PFSK-1 (cell line): ENCODE results near the gene CLIC5.

Experiments
- FOXP2 ChIP-seq: optimal IDR thresholded peaks from 2 replicates; pipeline ENCODE3; 2011; ENCODE audit warnings: borderline replicate concordance, control low read depth, inconsistent platforms; ENCODE audit not compliant: insufficient read depth; ENCODE audit errors: extremely low read length, extremely low read depth
- POLR2AphosphoS5 ChIP-seq: IDR thresholded peaks from 2 replicates; pipeline ENCODE4 v1.6.1; 2012; ENCODE audit warnings: low read depth, mild to moderate bottlenecking, control low read depth, low read length, moderate library complexity
- REST ChIP-seq, 2 experiments: IDR thresholded peaks; 2 replicates each; pipeline versions ENCODE4 v1.6.1 to v1.8.0; 2011 to 2012; ENCODE audit warnings: low read depth in 2 of 2, low read length in 2 of 2, control low read depth in 1 of 2, inconsistent platforms in 1 of 2, mild to moderate bottlenecking in 1 of 2, moderate library complexity in 1 of 2; ENCODE audit not compliant: insufficient read depth in 1 of 2
- SIN3A ChIP-seq: IDR thresholded peaks from 2 replicates; pipeline ENCODE4 v1.6.1; 2012; ENCODE audit warnings: mild to moderate bottlenecking, low read length, moderate library complexity, borderline replicate concordance; ENCODE audit not compliant: insufficient read depth
- TAF1 ChIP-seq: IDR thresholded peaks from 2 replicates; pipeline ENCODE4 v1.6.1; 2012; ENCODE audit warnings: low read length, control low read depth, borderline replicate concordance; ENCODE audit not compliant: insufficient read depth

The CLIC5 gene

GRCh38 chr6:45857827-45858226 lies 157.8 kb downstream of the CLIC5 start:
- TF ChIP-seq FOXP2, result no peak
- no peak for TF ChIP-seq POLR2AphosphoS5
- no peak for TF ChIP-seq SIN3A

GRCh38 chr6:45855642-45856394 lies 159.8 kb downstream of the CLIC5 start:
- TF ChIP-seq FOXP2 (no peak), TAF1 (no peak), SIN3A (no peak), REST (IDR thresholded peaks at IDR 0.05; ENCODE audit: insufficient read depth in 1 of 2, low read depth in 2 of 2, low read length in 2 of 2) (no peak), POLR2AphosphoS5 (no peak)

GRCh38 chr6:45854149-45854742 lies 161.4 kb downstream of the CLIC5 start:
- no peak for TF ChIP-seq FOXP2
- no peak for TF ChIP-seq TAF1
- TF ChIP-seq POLR2AphosphoS5, result no peak
- TF ChIP-seq SIN3A, result no peak
- no peak for TF ChIP-seq REST (IDR thresholded peaks at IDR 0.05; ENCODE audit: insufficient read depth in 1 of 2, low read depth in 2 of 2, low read length in 2 of 2)

GRCh38 chr6:45851034-45851400 lies 164.6 kb downstream of the CLIC5 start:
- no peak for TF ChIP-seq TAF1
- no peak for TF ChIP-seq REST (IDR thresholded peaks at IDR 0.05; ENCODE audit: insufficient read depth in 1 of 2, low read depth in 2 of 2, low read length in 2 of 2)
- no peak for TF ChIP-seq SIN3A

- TF ChIP-seq SIN3A (no peak), REST (IDR thresholded peaks at IDR 0.05; ENCODE audit: insufficient read depth in 1 of 2, low read depth in 2 of 2, low read length in 2 of 2) (no peak), FOXP2 (no peak), POLR2AphosphoS5 (no peak), TAF1 (no peak)
Observed at GRCh38 chr6:45850378-45851033, 165.2 kb downstream of the CLIC5 start.
